ENCODE measurements around the gene ALPI. TPM values are rescaled to one million over a fixed set of nuclear protein-coding genes. Genes with fewer than 3 reads are reported as not detected.

Gene ALPI
- total and polyA plus RNA-seq, 2 donors (not counting 1 experiment from before 2014, with no cell fraction given) = not detected

GRCh38 chr2:232438091-232438490, 17.9 kb upstream of the ALPI start:
- H3K4me1 Mint-ChIP-seq = peaks cover 2% of the 10 kb centered on the region
- Histone ChIP-seq H3K27me3 (replicated peaks in 1 of 4; ENCODE audit: control extremely low read depth in 1 of 4, control insufficient read depth in 3 of 4, insufficient read depth in 4 of 4, low read length in 3 of 4) (no peaks in the 10 kb centered on the region), H2AFZ (ENCODE audit: insufficient read depth, low read depth, low read length, poor library complexity, severe bottlenecking) (no peak overlapping the region), H3K9ac (ENCODE audit: low read length) (no peak overlapping the region), H3K27ac (ENCODE audit: low read length in 2 of 2) (no peak overlapping the region), H3K4me1 (ENCODE audit: control insufficient read depth in 2 of 2, insufficient read depth in 2 of 2, low read length in 2 of 2) (peaks cover 0 to 7% of the 10 kb centered on the region in 2 donors), H3K36me3 (replicated peaks in 1 of 2; ENCODE audit: control extremely low read depth in 1 of 2, control insufficient read depth in 1 of 2, extremely low read depth in 1 of 2, insufficient read depth in 2 of 2, low read length in 1 of 2) (no peaks in the 10 kb centered on the region), H3K4me3 (ENCODE audit: control extremely low read depth in 1 of 5, extremely low read depth in 1 of 5, insufficient read depth in 1 of 5, low read depth in 2 of 5, low read length in 4 of 5) (no peak overlapping the region), H3K79me2 (ENCODE audit: control insufficient read depth, insufficient read depth, low read length) (no peaks in the 10 kb centered on the region), H4K20me1 (ENCODE audit: control insufficient read depth, insufficient read depth, low read length, poor library complexity, severe bottlenecking) (no peaks in the 10 kb centered on the region), H3K4me2 (replicated peaks; ENCODE audit: low read depth, low read length, poor library complexity, severe bottlenecking) (no peak overlapping the region), H3K9me3 (ENCODE audit: control extremely low read depth in 1 of 3, control insufficient read depth in 2 of 3, insufficient read depth in 1 of 3, low read length in 2 of 3) (no peaks in the 10 kb centered on the region)
- H3K9me3 Mint-ChIP-seq (ENCODE audit: insufficient read depth) = no peaks in the 10 kb centered on the region
- ATAC-seq (ENCODE audit: low read depth) (no peak), DNase-seq (no peak)
- intact Hi-C loops (cut with micrococcal nuclease) = no loop called here
- peaks cover 3% of the 10 kb centered on the region for H3K27me3 Mint-ChIP-seq
- POLR2A ChIA-PET = no interaction called here
- no peak overlapping the region for H3K4me3 Mint-ChIP-seq
- WGBS (ENCODE audit: insufficient coverage) = 90% methylated on average over 11 of the region's 12 CpGs
- no peak for TF ChIP-seq EZH2 (IDR thresholded peaks at IDR 0.05; ENCODE audit: borderline replicate concordance, insufficient read depth, low read depth, low read length, poor library complexity, severe bottlenecking)
- TF ChIP-seq, protein P1, sequence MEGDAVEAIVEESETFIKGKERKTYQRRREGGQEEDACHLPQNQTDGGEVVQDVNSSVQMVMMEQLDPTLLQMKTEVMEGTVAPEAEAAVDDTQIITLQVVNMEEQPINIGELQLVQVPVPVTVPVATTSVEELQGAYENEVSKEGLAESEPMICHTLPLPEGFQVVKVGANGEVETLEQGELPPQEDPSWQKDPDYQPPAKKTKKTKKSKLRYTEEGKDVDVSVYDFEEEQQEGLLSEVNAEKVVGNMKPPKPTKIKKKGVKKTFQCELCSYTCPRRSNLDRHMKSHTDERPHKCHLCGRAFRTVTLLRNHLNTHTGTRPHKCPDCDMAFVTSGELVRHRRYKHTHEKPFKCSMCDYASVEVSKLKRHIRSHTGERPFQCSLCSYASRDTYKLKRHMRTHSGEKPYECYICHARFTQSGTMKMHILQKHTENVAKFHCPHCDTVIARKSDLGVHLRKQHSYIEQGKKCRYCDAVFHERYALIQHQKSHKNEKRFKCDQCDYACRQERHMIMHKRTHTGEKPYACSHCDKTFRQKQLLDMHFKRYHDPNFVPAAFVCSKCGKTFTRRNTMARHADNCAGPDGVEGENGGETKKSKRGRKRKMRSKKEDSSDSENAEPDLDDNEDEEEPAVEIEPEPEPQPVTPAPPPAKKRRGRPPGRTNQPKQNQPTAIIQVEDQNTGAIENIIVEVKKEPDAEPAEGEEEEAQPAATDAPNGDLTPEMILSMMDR (IDR thresholded peaks at IDR 0.05) = no peak
- CTCF ChIA-PET = interaction anchor here (0.7 to 0.8 kb wide), 2 partner anchors 523 to 1576 kb away, joined by 3 read pairs; no protein-coding TSS in a partner anchor
- no peak overlapping the region for H3K27ac Mint-ChIP-seq

DNA sequence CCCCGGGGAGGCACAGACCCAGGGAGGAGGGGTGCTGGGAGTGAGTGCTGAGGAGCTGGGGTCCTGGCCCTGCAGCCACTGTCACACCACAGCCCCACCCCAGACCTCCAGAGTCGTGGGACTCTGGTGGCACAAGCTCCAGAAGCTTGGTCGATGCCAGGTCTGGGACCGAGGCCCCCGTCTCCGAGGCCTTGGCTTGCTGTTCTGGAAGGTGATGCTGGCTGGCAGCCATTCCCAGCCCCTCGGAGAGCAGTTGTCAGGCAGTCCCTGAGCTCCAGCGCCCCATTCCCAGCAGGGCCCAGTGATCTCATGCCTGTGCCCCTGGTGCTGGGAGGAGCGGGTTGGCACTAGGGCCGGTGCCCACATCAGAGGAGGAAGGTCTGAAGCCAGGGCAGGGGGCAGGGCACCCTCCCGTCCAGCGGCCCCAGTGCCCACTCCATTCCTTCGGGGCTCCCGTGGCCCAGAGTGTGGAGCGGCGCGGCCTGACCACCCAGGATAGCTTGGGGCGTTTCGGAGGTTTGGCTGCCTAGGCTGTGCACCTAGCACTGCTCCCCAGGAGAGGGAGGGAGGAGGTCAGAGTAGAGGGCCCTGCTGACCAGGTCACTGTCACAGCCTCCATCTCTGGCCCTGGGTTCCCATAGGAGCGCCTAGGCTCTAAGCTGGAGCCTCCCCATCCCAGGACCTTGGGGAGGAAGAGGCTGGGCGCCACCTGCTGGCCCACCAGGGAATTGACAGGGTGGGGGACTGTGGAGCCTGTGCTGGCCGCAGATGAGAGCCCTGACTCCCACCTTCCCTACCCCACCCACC, 16.8 kb upstream of the ALPI start:
- H3K27me3 ChIP-seq (replicated peaks in 1 of 4; ENCODE audit: control extremely low read depth in 1 of 4, control insufficient read depth in 3 of 4, insufficient read depth in 4 of 4, low read length in 3 of 4) = no peaks in the 10 kb centered on the region
- H3K36me3 ChIP-seq (replicated peaks in 1 of 2; ENCODE audit: control extremely low read depth in 1 of 2, control insufficient read depth in 1 of 2, extremely low read depth in 1 of 2, insufficient read depth in 2 of 2, low read length in 1 of 2) = no peaks in the 10 kb centered on the region
- ChIA-PET POLR2A (no interaction called here), CTCF (interaction anchor here (0.5 to 1.7 kb wide), 5 partner anchors 8 to 878 kb away, joined by 3 to 8 read pairs (median 3); no protein-coding TSS in a partner anchor)
- Mint-ChIP-seq H3K27me3 (peaks cover 3% of the 10 kb centered on the region), H3K9me3 (ENCODE audit: insufficient read depth) (no peaks in the 10 kb centered on the region), H3K4me1 (peaks cover 2% of the 10 kb centered on the region), H3K4me3 (no peak overlapping the region), H3K27ac (no peak overlapping the region)
- TF ChIP-seq, protein P1 (IDR thresholded peaks at IDR 0.05) = peak; percentile 60
- TF ChIP-seq EZH2 (IDR thresholded peaks at IDR 0.05; ENCODE audit: borderline replicate concordance, insufficient read depth, low read depth, low read length, poor library complexity, severe bottlenecking) = no peak
- no peak overlapping the region for H3K9ac ChIP-seq (ENCODE audit: low read length)
- DNase-seq = peak; percentile 29
- H3K27ac ChIP-seq (ENCODE audit: low read length in 2 of 2) = no peak overlapping the region
- ATAC-seq (ENCODE audit: low read depth) = peak; percentile 60
- no peak overlapping the region for H3K4me3 ChIP-seq (ENCODE audit: control extremely low read depth in 1 of 5, extremely low read depth in 1 of 5, insufficient read depth in 1 of 5, low read depth in 2 of 5, low read length in 4 of 5)
- no peaks in the 10 kb centered on the region for H3K9me3 ChIP-seq (ENCODE audit: control extremely low read depth in 1 of 3, control insufficient read depth in 2 of 3, insufficient read depth in 1 of 3, low read length in 2 of 3)
- intact Hi-C loops (cut with micrococcal nuclease) = no loop called here
- WGBS (ENCODE audit: insufficient coverage) = 81% methylated on average over 13 of the region's 22 CpGs
- peaks cover 0 to 7% of the 10 kb centered on the region in 2 donors for H3K4me1 ChIP-seq (ENCODE audit: control insufficient read depth in 2 of 2, insufficient read depth in 2 of 2, low read length in 2 of 2)
- no peaks in the 10 kb centered on the region for H4K20me1 ChIP-seq (ENCODE audit: control insufficient read depth, insufficient read depth, low read length, poor library complexity, severe bottlenecking)
- no peak overlapping the region for H3K4me2 ChIP-seq (replicated peaks; ENCODE audit: low read depth, low read length, poor library complexity, severe bottlenecking)
- H3K79me2 ChIP-seq (ENCODE audit: control insufficient read depth, insufficient read depth, low read length) = no peaks in the 10 kb centered on the region
- no peak overlapping the region for H2AFZ ChIP-seq (ENCODE audit: insufficient read depth, low read depth, low read length, poor library complexity, severe bottlenecking)

Data from B cell (primary cell).